Stimulated activated CD8-positive, alpha-beta memory T cell treated with anti-CD3 and anti-CD28 coated beads, Interleukin-7, amount 100 ng/mL, for 48 hours (primary cell): ENCODE results near the gene ITPA.

ENCODE experiments used
- DNase-seq, 2 donors: peaks; one replicate each; pipeline ENCODE4 v3.0.0-alpha.2; 2020; ENCODE audit warnings: low read depth in 1 of 2; ENCODE audit errors: extremely low read depth in 1 of 2

Gene ITPA

GRCh38 chr20:3240776-3241363, 31.6 kb downstream of the ITPA start:
- no peak for DNase-seq

GRCh38 chr20:3242172-3242692, 32.9 kb downstream of the ITPA start:
- no peak for DNase-seq

- DNase-seq: no peak
Measured at GRCh38 chr20:3243718-3244358, 34.5 kb downstream of the ITPA start.

- DNase-seq: no peak
Measured at GRCh38 chr20:3244613-3245012, 35.3 kb downstream of the ITPA start.

GRCh38 chr20:3245156-3245555, 35.9 kb downstream of the ITPA start:
- no peak for DNase-seq

GRCh38 chr20:3245711-3246110, 36.4 kb downstream of the ITPA start:
- no peak for DNase-seq

GRCh38 chr20:3246682-3247081, 37.4 kb downstream of the ITPA start:
- no peak for DNase-seq

- DNase-seq: no peak
Measured at GRCh38 chr20:3247638-3248037, 38.3 kb downstream of the ITPA start.

- DNase-seq: no peak
Measured at GRCh38 chr20:3248167-3248992, 39.1 kb downstream of the ITPA start.

GRCh38 chr20:3248993-3249347, 39.7 kb downstream of the ITPA start:
- DNase-seq: no peak

- DNase-seq: no peak
Measured at GRCh38 chr20:3250091-3250504, 40.8 kb downstream of the ITPA start.

GRCh38 chr20:3251806-3252205, 42.5 kb downstream of the ITPA start:
- DNase-seq: no peak

GRCh38 chr20:3255728-3256127, 46.4 kb downstream of the ITPA start:
- no peak for DNase-seq

GRCh38 chr20:3258429-3258828, 49.1 kb downstream of the ITPA start:
- DNase-seq: no peak

- no peak for DNase-seq
Measured at GRCh38 chr20:3262566-3262965, 53.3 kb downstream of the ITPA start.

GRCh38 chr20:3270051-3270450, 60.8 kb downstream of the ITPA start:
- no peak for DNase-seq

GRCh38 chr20:3273371-3273770, 64.1 kb downstream of the ITPA start:
- DNase-seq: no peak
